NCI-H1105 treated with DMSO at 0.1 percent for 48 hours (cell line): Measurements from ENCODE around the gene RABGGTA.

Experiments used
- DNase-seq: peaks from one replicate; lab custom pipeline; 2025; lab: John Stamatoyannopoulos, UW

RABGGTA gene

GRCh38 chr14:24304019-24304387 lies 32.6 kb upstream of the RABGGTA start:
- DNase-seq, result no peak

GRCh38 chr14:24300326-24300980 lies 29.1 kb upstream of the RABGGTA start:
- no peak for DNase-seq

- peak; percentile 75 for DNase-seq
Observed at GRCh38 chr14:24299255-24300191, 28.1 kb upstream of the RABGGTA start, which contains the start of the genes DHRS1 and NOP9. Gene DHRS1 (minus strand): TSS chr14:24299780. CDS start chr14:24299106, 674 bp downstream. Gene NOP9 (plus strand): TSS chr14:24299850. CDS start chr14:24299955, 105 bp downstream.

GRCh38 chr14:24298892-24299254 lies 27.5 kb upstream of the RABGGTA start:
- no peak for DNase-seq

- peak; percentile 25 for DNase-seq
Observed at GRCh38 chr14:24297190-24297964, 26.0 kb upstream of the RABGGTA start.

- DNase-seq, result peak; percentile 57
Observed at GRCh38 chr14:24296341-24297157, 25.2 kb upstream of the RABGGTA start.

- no peak for DNase-seq
Observed at GRCh38 chr14:24293525-24293924, 22.1 kb upstream of the RABGGTA start.

GRCh38 chr14:24292118-24292807 lies 20.9 kb upstream of the RABGGTA start:
- DNase-seq, result no peak

- no peak for DNase-seq
Observed at GRCh38 chr14:24291446-24292117, 20.2 kb upstream of the RABGGTA start.

GRCh38 chr14:24290746-24291145 lies 19.3 kb upstream of the RABGGTA start:
- DNase-seq, result no peak

- no peak for DNase-seq
Observed at GRCh38 chr14:24289649-24290280, 18.4 kb upstream of the RABGGTA start.

- no peak for DNase-seq
Observed at GRCh38 chr14:24286996-24287395, 15.6 kb upstream of the RABGGTA start.

GRCh38 chr14:24285351-24285750 lies 14.0 kb upstream of the RABGGTA start:
- DNase-seq, result no peak

- DNase-seq, result no peak
Observed at GRCh38 chr14:24284501-24285035, 13.2 kb upstream of the RABGGTA start.

- DNase-seq, result no peak
Observed at GRCh38 chr14:24283796-24284460, 12.5 kb upstream of the RABGGTA start.

GRCh38 chr14:24282736-24283135 lies 11.3 kb upstream of the RABGGTA start:
- no peak for DNase-seq

GRCh38 chr14:24281636-24282035 lies 10.2 kb upstream of the RABGGTA start:
- DNase-seq, result no peak

GRCh38 chr14:24280797-24281460 lies 9.5 kb upstream of the RABGGTA start:
- no peak for DNase-seq
